Cardiac muscle cell (in vitro differentiated cells and primary cell): ENCODE results near the gene CUX1. TPM values are rescaled to one million over a fixed set of nuclear protein-coding genes. Genes with fewer than 3 reads are reported as not detected.
A peak's percentile ranks its signal among the peaks of the same experiment; 100 is the strongest.

ENCODE experiments used
- DNase-seq, 2 donors: peaks; one replicate each; pipeline versions ENCODE4 v3.0.0 to v3.0.0-alpha.2; 2010 to 2017; ENCODE audit warnings: low read depth in 1 of 2, low spot score in 1 of 2
- H3K27ac ChIP-seq: fragments of 200-600 bp; sonication (generic); 2 replicates; pipeline ENCODE4 v1.5.1; 2016
- H3K27me3 ChIP-seq: fragments of 200-600 bp; sonication (generic); 2 replicates; pipeline ENCODE4 v1.6.0; 2016; ENCODE audit warnings: control low read depth
- H3K36me3 ChIP-seq: fragments of 200-600 bp; sonication (generic); 2 replicates; pipeline ENCODE4 v1.5.1; 2016; ENCODE audit warnings: control low read depth
- H3K4me1 ChIP-seq: fragments of 200-600 bp; sonication (generic); 2 replicates; pipeline ENCODE4 v1.8.1; 2017; ENCODE audit warnings: low read depth, mild to moderate bottlenecking, mixed run types
- H3K4me3 ChIP-seq: fragments of 200-600 bp; sonication (generic); 2 replicates; pipeline ENCODE4 v1.5.1; 2016; ENCODE audit warnings: mild to moderate bottlenecking
- H3K9me3 ChIP-seq: fragments of 200-600 bp; sonication (generic); 2 replicates; pipeline ENCODE4 v1.5.1; 2017; ENCODE audit warnings: low read depth, mild to moderate bottlenecking, control low read depth
- CTCF ChIP-seq: IDR thresholded peaks from 2 replicates; pipeline ENCODE4 v1.5.1; 2012; ENCODE audit warnings: low read depth, mild to moderate bottlenecking, low read length
- polyA plus RNA-seq: library from polyadenylated mRNA; unstranded; fragments of >200 nt; fragmentation: Nextera tagmentation; extraction: Ambion mirVana; gene quantifications from 2 replicates; pipeline ENCODE4 v1.2.1, GENCODE V29; 2016
- total RNA-seq: library from RNA; depleted of rRNA; stranded (reverse); fragments of >200 nt; gene quantifications from 2 replicates; pipeline ENCODE4 v1.2.3, GENCODE V29; 2016

The CUX1 gene
- total and polyA plus RNA-seq, 2 experiments from 2014 or later = 67.7 to 85.3 TPM

GRCh38 chr7:102289057-102289456, 471.6 kb downstream of the CUX1 start:
- Histone ChIP-seq H3K27me3 (no peaks in the 10 kb centered on the region), H3K36me3 (no peaks in the 10 kb centered on the region), H3K4me1 (peaks cover 3% of the 10 kb centered on the region), H3K4me3 (no peak overlapping the region), H3K9me3 (no peaks in the 10 kb centered on the region), H3K27ac (no peak overlapping the region)
- no peak for TF ChIP-seq CTCF
- DNase-seq = no peak

- no peak for DNase-seq
- no peak for TF ChIP-seq CTCF
- Histone ChIP-seq H3K9me3 (no peaks in the 10 kb centered on the region), H3K4me3 (no peak overlapping the region), H3K36me3 (no peaks in the 10 kb centered on the region), H3K27me3 (no peaks in the 10 kb centered on the region), H3K4me1 (peaks cover 10% of the 10 kb centered on the region), H3K27ac (no peak overlapping the region)
These were observed 473.9 kb downstream of the CUX1 start for GRCh38 chr7:102291056-102291915.

GRCh38 chr7:102291916-102292267, 474.5 kb downstream of the CUX1 start:
- H3K4me3 ChIP-seq = no peak overlapping the region
- H3K9me3 ChIP-seq = no peaks in the 10 kb centered on the region
- no peak for TF ChIP-seq CTCF
- no peak for DNase-seq
- H3K27me3 ChIP-seq = no peaks in the 10 kb centered on the region
- no peak overlapping the region for H3K27ac ChIP-seq
- peaks cover 10% of the 10 kb centered on the region for H3K4me1 ChIP-seq
- no peaks in the 10 kb centered on the region for H3K36me3 ChIP-seq

- Histone ChIP-seq H3K4me1 (peaks cover 10% of the 10 kb centered on the region), H3K9me3 (no peaks in the 10 kb centered on the region), H3K27me3 (no peaks in the 10 kb centered on the region), H3K4me3 (peak overlapping the region; percentile 22), H3K27ac (no peak overlapping the region), H3K36me3 (no peaks in the 10 kb centered on the region)
- TF ChIP-seq CTCF = no peak
- DNase-seq = no peak
These were observed 475.7 kb downstream of the CUX1 start for GRCh38 chr7:102292813-102293798.

- H3K4me3 ChIP-seq = no peak overlapping the region
- no peak for DNase-seq
- no peak for TF ChIP-seq CTCF
- peaks cover 10% of the 10 kb centered on the region for H3K4me1 ChIP-seq
- no peaks in the 10 kb centered on the region for H3K9me3 ChIP-seq
- H3K27ac ChIP-seq = no peak overlapping the region
- no peaks in the 10 kb centered on the region for H3K27me3 ChIP-seq
- no peaks in the 10 kb centered on the region for H3K36me3 ChIP-seq
These were observed 477.2 kb downstream of the CUX1 start for GRCh38 chr7:102294589-102294988.
